HL-60 (cell line): ENCODE results near the gene CFAP61.

Experiments
- CTCF ChIP-seq: IDR thresholded peaks from one replicate; pipeline ENCODE4 v1.5.1; 2011; ENCODE audit warnings: low read length, control low read depth, inconsistent platforms; ENCODE audit not compliant: insufficient read depth
- POLR2AphosphoS5 ChIP-seq: IDR thresholded peaks from 2 replicates; pipeline ENCODE4 v1.6.1; 2012; ENCODE audit warnings: low read depth
- REST ChIP-seq: IDR thresholded peaks from 2 replicates; pipeline ENCODE4 v1.6.1; 2012; ENCODE audit warnings: low read depth; ENCODE audit not compliant: insufficient replicate concordance

DNA sequence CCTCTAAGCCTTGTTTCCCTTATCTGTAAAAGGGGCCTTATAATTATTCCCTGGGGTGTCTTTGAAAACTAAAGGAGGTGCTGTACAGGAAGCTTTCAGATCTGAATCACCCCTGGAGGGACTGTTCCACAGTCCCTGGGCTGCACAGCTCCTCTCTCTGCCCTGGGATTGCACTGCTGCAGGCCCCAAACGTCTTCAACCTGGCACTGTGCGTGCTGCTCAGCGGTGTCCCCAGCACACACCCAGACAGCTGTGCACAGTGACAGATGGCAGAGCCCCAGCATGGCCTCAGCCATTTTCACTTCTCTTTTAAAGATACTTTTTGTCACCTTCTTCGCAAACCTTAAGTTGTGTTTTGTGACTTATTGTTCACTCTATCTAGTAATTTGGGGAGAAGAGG lies 264.9 kb downstream of the CFAP61 start:
- TF ChIP-seq CTCF = no peak
- 0 out of 2 replicates have a peak, but pooled peaks have one; percentile 20 for TF ChIP-seq POLR2AphosphoS5
- no peak for TF ChIP-seq REST
